ENCODE results near the gene ZNF610.

GRCh38 chr19:52286256-52286655 is 49.8 kb upstream of the ZNF610 start:
- no peak for TF ChIP-seq CTCF (conservative IDR thresholded peaks at IDR 0.05; ENCODE audit: low read length)
- no peak for TF ChIP-seq EZH2phosphoT487 (IDR thresholded peaks at IDR 0.05; ENCODE audit: borderline replicate concordance)

Measured in Loucy (cell line).